SK-N-SH (cell line): ENCODE results near the gene PLEKHM2.

ENCODE experiments used
- EP300 ChIP-seq, 2 experiments: IDR thresholded peaks; 2 replicates each; pipeline versions ENCODE4 v1.4.0 to v1.6.1; 2012; ENCODE audit warnings: borderline replicate concordance in 1 of 2, low read depth in 1 of 2, low read length in 1 of 2
- EZH2phosphoT487 ChIP-seq: fragments of 200-600 bp; sonication (generic); IDR thresholded peaks from 2 replicates; pipeline ENCODE4 v1.6.1; 2017; ENCODE audit warnings: low read depth, mixed run types, mild to moderate bottlenecking, antibody characterized with exemption, moderate library complexity, borderline replicate concordance
- FOXM1 ChIP-seq: IDR thresholded peaks from 2 replicates; pipeline ENCODE4 v1.4.0; 2012; ENCODE audit warnings: low read depth, mild to moderate bottlenecking
- JUND ChIP-seq: IDR thresholded peaks from 2 replicates; pipeline ENCODE4 v1.4.0; 2012
- NRF1 ChIP-seq: IDR thresholded peaks from 2 replicates; pipeline ENCODE4 v1.6.1; 2012; ENCODE audit warnings: low read depth, mild to moderate bottlenecking, low read length
- RAD21 ChIP-seq: IDR thresholded peaks from 2 replicates; pipeline ENCODE4 v1.6.1; 2012; ENCODE audit warnings: mild to moderate bottlenecking, low read length
- SMC3 ChIP-seq: IDR thresholded peaks from 2 replicates; pipeline ENCODE4 v1.6.1; 2012; ENCODE audit warnings: low read depth, low read length, improper control_type of control experiment
- TF ChIP-seq, protein P1 (sequence below): fragments of 200-600 bp; sonication (generic); IDR thresholded peaks from 2 replicates; pipeline ENCODE4 v1.6.1; 2017; ENCODE audit warnings: antibody characterized with exemption, mild to moderate bottlenecking, moderate library complexity
- TF ChIP-seq, protein P2 (sequence below): fragments of 150-350 bp; IDR thresholded peaks from 2 replicates; pipeline ENCODE4 v1.6.1; 2017; ENCODE audit warnings: antibody characterized with exemption, low read length, low read depth, borderline replicate concordance
- TF ChIP-seq, protein P3 (sequence below): IDR thresholded peaks from 2 replicates; pipeline ENCODE4; 2012
- TF ChIP-seq, protein P4 (sequence below): IDR thresholded peaks from 2 replicates; pipeline ENCODE4 v1.4.0; 2012; ENCODE audit warnings: low read depth
- TF ChIP-seq, protein P5 (sequence below): IDR thresholded peaks from 2 replicates; pipeline ENCODE4 v1.4.0; 2012; ENCODE audit warnings: low read depth, borderline replicate concordance
- TF ChIP-seq, protein P6 (sequence below): fragments of 150-350 bp; IDR thresholded peaks from 2 replicates; pipeline ENCODE4 v1.6.1; 2016; ENCODE audit warnings: mild to moderate bottlenecking, low read depth, low read length
- TF ChIP-seq, protein P7 (sequence below): IDR thresholded peaks from 2 replicates; pipeline ENCODE4 v1.4.0; 2012; ENCODE audit warnings: low read depth, borderline replicate concordance

DNA sequence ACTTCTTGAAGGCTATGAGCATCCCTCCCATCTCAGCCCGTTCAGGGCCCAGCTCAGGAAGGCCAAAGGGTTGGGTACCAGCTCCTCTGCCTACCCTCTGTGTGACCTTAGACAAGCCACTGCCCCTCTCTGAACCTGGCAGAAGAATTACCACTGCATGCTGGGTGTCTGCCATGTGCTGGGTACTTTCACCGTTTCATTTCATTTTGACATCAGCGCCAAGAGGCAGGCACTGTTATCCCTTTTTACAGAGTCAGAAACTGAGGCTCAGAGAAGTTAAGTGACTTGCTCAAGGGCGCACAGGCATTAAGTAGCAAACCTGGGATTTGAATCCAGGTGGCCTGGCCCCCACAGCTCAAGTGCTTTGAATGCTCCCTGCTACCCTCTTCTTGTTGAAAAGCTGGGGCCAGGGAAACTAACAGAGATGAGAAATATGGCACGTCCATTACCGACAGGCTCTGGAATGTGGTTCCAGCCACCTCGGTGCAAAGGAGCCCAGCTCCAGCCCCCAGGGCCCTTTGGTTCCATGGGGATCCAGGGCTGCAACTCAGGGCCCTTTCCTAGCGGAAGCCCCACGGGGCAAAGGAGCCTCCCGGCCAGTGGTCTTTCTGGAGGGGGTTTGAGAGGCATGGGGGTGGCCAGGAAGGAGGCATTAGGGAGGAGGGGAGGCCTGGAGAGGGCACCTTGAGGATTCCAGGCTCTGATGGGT is 64.7 kb downstream of the PLEKHM2 start:
- TF ChIP-seq, protein P1, sequence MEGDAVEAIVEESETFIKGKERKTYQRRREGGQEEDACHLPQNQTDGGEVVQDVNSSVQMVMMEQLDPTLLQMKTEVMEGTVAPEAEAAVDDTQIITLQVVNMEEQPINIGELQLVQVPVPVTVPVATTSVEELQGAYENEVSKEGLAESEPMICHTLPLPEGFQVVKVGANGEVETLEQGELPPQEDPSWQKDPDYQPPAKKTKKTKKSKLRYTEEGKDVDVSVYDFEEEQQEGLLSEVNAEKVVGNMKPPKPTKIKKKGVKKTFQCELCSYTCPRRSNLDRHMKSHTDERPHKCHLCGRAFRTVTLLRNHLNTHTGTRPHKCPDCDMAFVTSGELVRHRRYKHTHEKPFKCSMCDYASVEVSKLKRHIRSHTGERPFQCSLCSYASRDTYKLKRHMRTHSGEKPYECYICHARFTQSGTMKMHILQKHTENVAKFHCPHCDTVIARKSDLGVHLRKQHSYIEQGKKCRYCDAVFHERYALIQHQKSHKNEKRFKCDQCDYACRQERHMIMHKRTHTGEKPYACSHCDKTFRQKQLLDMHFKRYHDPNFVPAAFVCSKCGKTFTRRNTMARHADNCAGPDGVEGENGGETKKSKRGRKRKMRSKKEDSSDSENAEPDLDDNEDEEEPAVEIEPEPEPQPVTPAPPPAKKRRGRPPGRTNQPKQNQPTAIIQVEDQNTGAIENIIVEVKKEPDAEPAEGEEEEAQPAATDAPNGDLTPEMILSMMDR: no peak
- TF ChIP-seq, protein P2, sequence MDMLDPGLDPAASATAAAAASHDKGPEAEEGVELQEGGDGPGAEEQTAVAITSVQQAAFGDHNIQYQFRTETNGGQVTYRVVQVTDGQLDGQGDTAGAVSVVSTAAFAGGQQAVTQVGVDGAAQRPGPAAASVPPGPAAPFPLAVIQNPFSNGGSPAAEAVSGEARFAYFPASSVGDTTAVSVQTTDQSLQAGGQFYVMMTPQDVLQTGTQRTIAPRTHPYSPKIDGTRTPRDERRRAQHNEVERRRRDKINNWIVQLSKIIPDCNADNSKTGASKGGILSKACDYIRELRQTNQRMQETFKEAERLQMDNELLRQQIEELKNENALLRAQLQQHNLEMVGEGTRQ: no peak
- no peak for TF ChIP-seq NRF1
- TF ChIP-seq, protein P3, sequence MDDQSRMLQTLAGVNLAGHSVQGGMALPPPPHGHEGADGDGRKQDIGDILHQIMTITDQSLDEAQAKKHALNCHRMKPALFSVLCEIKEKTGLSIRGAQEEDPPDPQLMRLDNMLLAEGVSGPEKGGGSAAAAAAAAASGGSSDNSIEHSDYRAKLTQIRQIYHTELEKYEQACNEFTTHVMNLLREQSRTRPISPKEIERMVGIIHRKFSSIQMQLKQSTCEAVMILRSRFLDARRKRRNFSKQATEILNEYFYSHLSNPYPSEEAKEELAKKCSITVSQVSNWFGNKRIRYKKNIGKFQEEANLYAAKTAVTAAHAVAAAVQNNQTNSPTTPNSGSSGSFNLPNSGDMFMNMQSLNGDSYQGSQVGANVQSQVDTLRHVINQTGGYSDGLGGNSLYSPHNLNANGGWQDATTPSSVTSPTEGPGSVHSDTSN: no peak
- TF ChIP-seq RAD21: no peak
- no peak for TF ChIP-seq FOXM1
- no peak for TF ChIP-seq EP300 (IDR thresholded peaks at IDR 0.05; ENCODE audit: borderline replicate concordance in 1 of 2, low read depth in 1 of 2, low read length in 1 of 2)
- no peak for TF ChIP-seq EZH2phosphoT487
- TF ChIP-seq, protein P4, sequence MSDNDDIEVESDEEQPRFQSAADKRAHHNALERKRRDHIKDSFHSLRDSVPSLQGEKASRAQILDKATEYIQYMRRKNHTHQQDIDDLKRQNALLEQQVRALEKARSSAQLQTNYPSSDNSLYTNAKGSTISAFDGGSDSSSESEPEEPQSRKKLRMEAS: no peak
- no peak for TF ChIP-seq JUND
- TF ChIP-seq SMC3: no peak
- TF ChIP-seq, protein P5, sequence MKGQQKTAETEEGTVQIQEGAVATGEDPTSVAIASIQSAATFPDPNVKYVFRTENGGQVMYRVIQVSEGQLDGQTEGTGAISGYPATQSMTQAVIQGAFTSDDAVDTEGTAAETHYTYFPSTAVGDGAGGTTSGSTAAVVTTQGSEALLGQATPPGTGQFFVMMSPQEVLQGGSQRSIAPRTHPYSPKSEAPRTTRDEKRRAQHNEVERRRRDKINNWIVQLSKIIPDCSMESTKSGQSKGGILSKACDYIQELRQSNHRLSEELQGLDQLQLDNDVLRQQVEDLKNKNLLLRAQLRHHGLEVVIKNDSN: no peak
- TF ChIP-seq, protein P6, sequence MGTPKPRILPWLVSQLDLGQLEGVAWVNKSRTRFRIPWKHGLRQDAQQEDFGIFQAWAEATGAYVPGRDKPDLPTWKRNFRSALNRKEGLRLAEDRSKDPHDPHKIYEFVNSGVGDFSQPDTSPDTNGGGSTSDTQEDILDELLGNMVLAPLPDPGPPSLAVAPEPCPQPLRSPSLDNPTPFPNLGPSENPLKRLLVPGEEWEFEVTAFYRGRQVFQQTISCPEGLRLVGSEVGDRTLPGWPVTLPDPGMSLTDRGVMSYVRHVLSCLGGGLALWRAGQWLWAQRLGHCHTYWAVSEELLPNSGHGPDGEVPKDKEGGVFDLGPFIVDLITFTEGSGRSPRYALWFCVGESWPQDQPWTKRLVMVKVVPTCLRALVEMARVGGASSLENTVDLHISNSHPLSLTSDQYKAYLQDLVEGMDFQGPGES: no peak
- TF ChIP-seq, protein P7, sequence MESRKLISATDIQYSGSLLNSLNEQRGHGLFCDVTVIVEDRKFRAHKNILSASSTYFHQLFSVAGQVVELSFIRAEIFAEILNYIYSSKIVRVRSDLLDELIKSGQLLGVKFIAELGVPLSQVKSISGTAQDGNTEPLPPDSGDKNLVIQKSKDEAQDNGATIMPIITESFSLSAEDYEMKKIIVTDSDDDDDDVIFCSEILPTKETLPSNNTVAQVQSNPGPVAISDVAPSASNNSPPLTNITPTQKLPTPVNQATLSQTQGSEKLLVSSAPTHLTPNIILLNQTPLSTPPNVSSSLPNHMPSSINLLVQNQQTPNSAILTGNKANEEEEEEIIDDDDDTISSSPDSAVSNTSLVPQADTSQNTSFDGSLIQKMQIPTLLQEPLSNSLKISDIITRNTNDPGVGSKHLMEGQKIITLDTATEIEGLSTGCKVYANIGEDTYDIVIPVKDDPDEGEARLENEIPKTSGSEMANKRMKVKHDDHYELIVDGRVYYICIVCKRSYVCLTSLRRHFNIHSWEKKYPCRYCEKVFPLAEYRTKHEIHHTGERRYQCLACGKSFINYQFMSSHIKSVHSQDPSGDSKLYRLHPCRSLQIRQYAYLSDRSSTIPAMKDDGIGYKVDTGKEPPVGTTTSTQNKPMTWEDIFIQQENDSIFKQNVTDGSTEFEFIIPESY: no peak
